ENCODE measurements around the gene DBNDD1. TPM values are rescaled to one million over a fixed set of nuclear protein-coding genes. Genes with fewer than 3 reads are reported as not detected.
"Not testable (repeated sequence)": the region's sequence is repeated elsewhere in the genome, so short reads cannot be mapped to it uniquely, and the experiment has no call there.

DBNDD1 gene
- total RNA-seq, 4 donors from 2014 or later, result 7.4 to 12.8 (median 10.3) TPM

- no peak overlapping the region for H3K4me3 ChIP-seq (replicated peaks in 1 of 3)
- no peak for TF ChIP-seq POLR2A (IDR thresholded peaks at IDR 0.05)
- TF ChIP-seq, protein P1, sequence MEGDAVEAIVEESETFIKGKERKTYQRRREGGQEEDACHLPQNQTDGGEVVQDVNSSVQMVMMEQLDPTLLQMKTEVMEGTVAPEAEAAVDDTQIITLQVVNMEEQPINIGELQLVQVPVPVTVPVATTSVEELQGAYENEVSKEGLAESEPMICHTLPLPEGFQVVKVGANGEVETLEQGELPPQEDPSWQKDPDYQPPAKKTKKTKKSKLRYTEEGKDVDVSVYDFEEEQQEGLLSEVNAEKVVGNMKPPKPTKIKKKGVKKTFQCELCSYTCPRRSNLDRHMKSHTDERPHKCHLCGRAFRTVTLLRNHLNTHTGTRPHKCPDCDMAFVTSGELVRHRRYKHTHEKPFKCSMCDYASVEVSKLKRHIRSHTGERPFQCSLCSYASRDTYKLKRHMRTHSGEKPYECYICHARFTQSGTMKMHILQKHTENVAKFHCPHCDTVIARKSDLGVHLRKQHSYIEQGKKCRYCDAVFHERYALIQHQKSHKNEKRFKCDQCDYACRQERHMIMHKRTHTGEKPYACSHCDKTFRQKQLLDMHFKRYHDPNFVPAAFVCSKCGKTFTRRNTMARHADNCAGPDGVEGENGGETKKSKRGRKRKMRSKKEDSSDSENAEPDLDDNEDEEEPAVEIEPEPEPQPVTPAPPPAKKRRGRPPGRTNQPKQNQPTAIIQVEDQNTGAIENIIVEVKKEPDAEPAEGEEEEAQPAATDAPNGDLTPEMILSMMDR (IDR thresholded peaks at IDR 0.05), result no peak
- no peaks in the 10 kb centered on the region for H3K4me1 ChIP-seq
- peaks cover 4 to 5% of the 10 kb centered on the region in 2 donors for H3K36me3 ChIP-seq
- H3K27ac ChIP-seq, result no peak overlapping the region
- 85 to 90% methylated on average over 17 of the region's 19 CpGs for WGBS, 2 donors
- H3K27me3 ChIP-seq, result no peaks in the 10 kb centered on the region
- no peak for DNase-seq
- intact Hi-C loops (cut with DNase I), result no loop called here
- H3K9me3 ChIP-seq, result no peaks in the 10 kb centered on the region
These were observed 18.4 kb downstream of the DBNDD1 start for GRCh38 chr16:90000733-90001427.

DNA sequence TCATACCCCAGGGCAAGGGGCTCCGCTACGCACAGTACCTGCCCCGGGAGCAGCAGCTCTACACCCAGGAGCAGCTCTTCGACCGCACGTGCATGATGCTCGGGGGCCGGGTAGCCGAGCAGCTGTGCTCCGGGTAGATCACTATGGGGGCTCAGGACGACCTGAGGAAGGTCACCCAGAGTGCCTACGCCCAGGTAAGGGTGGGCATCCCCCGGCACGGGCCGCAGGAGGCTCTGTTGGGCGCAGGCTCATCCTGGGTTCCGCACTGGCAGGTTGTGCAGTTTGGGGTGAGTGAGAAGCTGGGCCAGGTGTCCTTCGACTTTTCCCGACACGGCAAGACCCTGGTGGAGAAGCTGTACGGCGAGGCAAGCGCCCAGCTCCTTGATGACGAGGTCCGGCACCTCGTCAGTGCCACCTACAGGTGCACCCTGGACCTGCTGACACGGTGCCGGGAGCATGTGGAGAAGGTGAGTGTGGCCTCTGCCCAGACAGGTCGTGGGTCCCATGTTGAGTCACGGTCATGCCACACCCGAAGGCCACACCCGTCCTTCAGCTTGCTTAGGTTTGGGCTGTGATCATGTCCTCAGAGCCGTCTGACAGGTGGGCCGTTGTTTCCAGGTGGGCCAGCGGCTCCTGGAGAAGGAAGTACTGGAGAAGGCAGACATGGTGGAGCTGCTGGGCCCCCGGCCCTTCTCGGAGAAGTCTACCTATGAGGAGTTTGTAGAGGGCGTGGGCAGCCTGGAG lies 19.3 kb downstream of the DBNDD1 start:
- no peak for DNase-seq
- intact Hi-C loops (cut with DNase I), result no loop called here

DNA sequence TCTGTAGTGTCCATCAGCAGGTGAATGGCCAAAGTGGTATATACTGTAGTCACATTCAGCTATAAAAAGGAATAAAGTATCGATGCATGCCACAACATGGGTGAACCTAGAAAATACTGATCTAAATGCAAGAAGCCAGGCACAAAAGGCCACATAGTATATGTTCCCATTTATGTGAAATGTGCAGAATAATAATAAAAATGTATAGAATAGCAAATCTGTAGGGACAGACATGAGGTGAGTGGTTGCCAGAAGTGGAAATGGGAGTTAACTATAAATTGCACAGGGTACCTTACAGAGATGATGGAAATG lies 23.1 kb downstream of the DBNDD1 start:
- Histone ChIP-seq H3K4me1 (peaks cover 0 to 4% of the 10 kb centered on the region in 2 donors), H3K36me3 (peaks cover 15 to 33% of the 10 kb centered on the region in 2 donors), H3K9me3 (no peaks in the 10 kb centered on the region), H3K27me3 (no peaks in the 10 kb centered on the region), H3K4me3 (replicated peaks in 1 of 3) (no peak overlapping the region), H3K27ac (peak overlapping the region; percentile 61 to 85 (median 67))
- intact Hi-C loops (cut with DNase I), result no loop called here
- no peak for DNase-seq
- TF ChIP-seq POLR2A (IDR thresholded peaks at IDR 0.05), result no peak
- TF ChIP-seq, protein P1 (IDR thresholded peaks at IDR 0.05), result no peak
- WGBS, 2 donors, result 100% methylated on average over 1 of the region's 1 CpG

More for the DNA sequence above, 19.3 kb downstream of the DBNDD1 start:
- WGBS, 2 donors, result 93 to 98% methylated on average over 22 to 26 of the region's 38 CpGs
- H3K27ac ChIP-seq, result no peak overlapping the region
- H3K4me3 ChIP-seq (replicated peaks in 1 of 3), result no peak overlapping the region
- no peak for TF ChIP-seq POLR2A (IDR thresholded peaks at IDR 0.05)
- TF ChIP-seq, protein P1 (IDR thresholded peaks at IDR 0.05), result no peak
- H3K4me1 ChIP-seq, result no peaks in the 10 kb centered on the region
- H3K36me3 ChIP-seq, result peaks cover 4 to 5% of the 10 kb centered on the region in 2 donors
- no peaks in the 10 kb centered on the region for H3K9me3 ChIP-seq
- H3K27me3 ChIP-seq, result no peaks in the 10 kb centered on the region

- 83 to 86% methylated on average over 4 to 5 of the region's 7 CpGs for WGBS, 2 donors
- Histone ChIP-seq H3K36me3 (peaks cover 17 to 38% of the 10 kb centered on the region in 2 donors), H3K27ac (peak overlapping the region; percentile 61 to 85 (median 67))
- intact Hi-C loops (cut with DNase I); H3K9me3 ChIP-seq; H3K27me3 ChIP-seq; H3K4me1 ChIP-seq; H3K4me3 ChIP-seq (replicated peaks in 1 of 3): not testable (repeated sequence)
- peak; percentile 19 to 34 for DNase-seq
These were observed 23.6 kb downstream of the DBNDD1 start for GRCh38 chr16:89995475-89996177.

- peak; percentile 36 to 56 for DNase-seq
- H3K4me3 ChIP-seq (replicated peaks in 1 of 3); H3K4me1 ChIP-seq; intact Hi-C loops (cut with DNase I); H3K27me3 ChIP-seq; H3K9me3 ChIP-seq: not testable (repeated sequence)
- 82 to 94% methylated on average over 4 to 8 of the region's 8 CpGs for WGBS, 2 donors
- peak overlapping the region; percentile 61 to 85 (median 67) for H3K27ac ChIP-seq
- peaks cover 17 to 35% of the 10 kb centered on the region in 2 donors for H3K36me3 ChIP-seq
These were observed 24.4 kb downstream of the DBNDD1 start for GRCh38 chr16:89994721-89995474.

Measured in thyroid gland (tissue), 4 donors.